A549 (cell line): ENCODE measurements around the gene TUT7.

Experiments
- CTCF ChIP-seq: fragments of >200 bp; sonication (Bioruptor Twin); formaldehyde crosslinking; IDR thresholded peaks from 3 replicates; pipeline ENCODE4 v1.5.1; 2016
- HDAC2 ChIP-seq: fragments of 200-600 bp; sonication (generic); IDR thresholded peaks from 2 replicates; pipeline ENCODE4 v1.6.1; 2016
- JUN ChIP-seq, 2 experiments: fragments of >200 bp; sonication (Bioruptor Twin); formaldehyde crosslinking; IDR thresholded peaks; 2 replicates in 1 of 2; 3 replicates in 1 of 2; pipeline ENCODE4 v1.6.1; 2016 to 2017
- MAFK ChIP-seq: fragments of 450-650 bp; IDR thresholded peaks from 2 replicates; pipeline ENCODE4 v1.6.1; 2014; ENCODE audit not compliant: partially characterized antibody
- MAX ChIP-seq: IDR thresholded peaks from 2 replicates; pipeline ENCODE4 v1.6.1; 2012
- POLR2A ChIP-seq: IDR thresholded peaks from 2 replicates; pipeline ENCODE4 v1.6.1; 2012; ENCODE audit warnings: mild to moderate bottlenecking, low read length
- RCOR1 ChIP-seq: fragments of 150-350 bp; IDR thresholded peaks from 2 replicates; pipeline ENCODE4 v1.6.1; 2014; ENCODE audit warnings: antibody characterized with exemption, low read length, low read depth
- REST ChIP-seq: fragments of 200-600 bp; sonication (generic); IDR thresholded peaks from 2 replicates; pipeline ENCODE4 v1.6.1; 2016; ENCODE audit warnings: antibody characterized with exemption, mild to moderate bottlenecking, moderate library complexity
- SMC3 ChIP-seq: fragments of >200 bp; sonication (Bioruptor Twin); formaldehyde crosslinking; IDR thresholded peaks from 3 replicates; pipeline ENCODE4 v1.6.1; 2018; ENCODE audit warnings: inconsistent platforms
- TP53 ChIP-seq: fragments of 250-450 bp; sonication (Bioruptor Pico); IDR thresholded peaks from 2 replicates; pipeline ENCODE4 v1.5.0; 2021; ENCODE audit warnings: mild to moderate bottlenecking, moderate library complexity
- USF2 ChIP-seq: fragments of 450-650 bp; IDR thresholded peaks from 2 replicates; pipeline ENCODE4 v1.6.1; 2014; ENCODE audit warnings: antibody characterized with exemption
- ZFP36 ChIP-seq: fragments of 450-650 bp; IDR thresholded peaks from 2 replicates; pipeline ENCODE4 v1.6.1; 2014; ENCODE audit warnings: borderline replicate concordance; ENCODE audit not compliant: partially characterized antibody

- TF ChIP-seq TP53 (CRISPR knock-in tag) (no peak), CTCF (no peak), RCOR1 (no peak), JUN (IDR thresholded peaks at IDR 0.05) (no peak), POLR2A (no peak), USF2 (no peak), SMC3 (no peak), MAFK (no peak), HDAC2 (no peak), MAX (no peak), REST (no peak), ZFP36 (no peak)
Observed at GRCh38 chr9:86280580-86280979, 73.6 kb downstream of the TUT7 start.
